ENCODE results near the gene GPSM3. TPM values are rescaled to one million over a fixed set of nuclear protein-coding genes. Genes with fewer than 3 reads are reported as not detected.

GPSM3 gene
- total and polyA plus RNA-seq, 2 experiments from 2014 or later = 4.7 to 5.9 TPM

DNA sequence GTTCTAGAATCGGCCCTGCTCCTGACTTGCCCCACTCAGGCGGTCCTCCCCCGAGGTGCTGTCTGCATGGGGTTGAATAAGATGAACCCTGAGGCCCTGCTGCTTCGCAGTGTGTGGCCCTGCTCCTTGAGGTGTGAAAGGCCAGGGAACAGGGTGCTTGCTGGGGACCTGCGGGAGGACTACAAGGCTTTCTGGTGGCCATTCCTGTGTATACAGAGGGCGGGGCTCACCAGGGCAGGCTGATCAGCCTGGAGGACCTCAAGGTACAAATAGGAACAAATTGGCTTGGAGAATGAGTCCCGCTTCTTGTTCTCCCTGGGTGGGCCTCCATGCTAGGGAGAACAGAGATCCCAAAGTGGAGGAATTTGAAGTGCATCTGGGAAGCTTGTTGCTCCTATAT lies 25.7 kb upstream of the GPSM3 start:
- Histone ChIP-seq H3K4me1 (ENCODE audit: insufficient read depth) (no peaks in the 10 kb centered on the region), H3F3A (replicated peaks; ENCODE audit: low read depth) (no peaks in the 10 kb centered on the region), H3K4me3 (no peak overlapping the region), H3K79me2 (replicated peaks; ENCODE audit: insufficient read depth) (no peaks in the 10 kb centered on the region), H3K36me3 (ENCODE audit: insufficient read depth) (no peaks in the 10 kb centered on the region), H2AFZ (no peak overlapping the region), H3K27me3 (ENCODE audit: insufficient read depth) (no peaks in the 10 kb centered on the region), H3K27ac (ENCODE audit: low read depth) (no peak overlapping the region), H3K4me2 (no peak overlapping the region), H3K9me2 (ENCODE audit: insufficient read depth) (0 out of 2 replicates have a peak, but pooled peaks cover 3% of the 10 kb centered on the region), H4K20me1 (replicated peaks; ENCODE audit: insufficient read depth) (no peaks in the 10 kb centered on the region)
- H3K36me3 Mint-ChIP-seq (ENCODE audit: low read depth) = no peaks in the 10 kb centered on the region
- H3K9me3 Mint-ChIP-seq = no peaks in the 10 kb centered on the region; the same call in 2 of the 3 replicates
- no peak overlapping the region for H3K27ac Mint-ChIP-seq
- H3K4me1 Mint-ChIP-seq = no peaks in the 10 kb centered on the region
- DNase-seq (ENCODE audit: low spot score) = no peak
- no peak overlapping the region for H3K4me3 Mint-ChIP-seq
- TF ChIP-seq ZNF462 (CRISPR knock-in tag; IDR thresholded peaks at IDR 0.05) (no peak), STAT1 (IDR thresholded peaks at IDR 0.05; ENCODE audit: unreplicated experiment) (no peak), EZH2phosphoT487 (IDR thresholded peaks at IDR 0.05; ENCODE audit: unreplicated experiment) (no peak), ZNF331 (CRISPR knock-in tag; IDR thresholded peaks at IDR 0.05; ENCODE audit: low read depth) (no peak), CREB1 (CRISPR knock-in tag; IDR thresholded peaks at IDR 0.05; ENCODE audit: low read depth) (no peak), ETS1 (IDR thresholded peaks at IDR 0.05) (no peak), NANOG (IDR thresholded peaks at IDR 0.05; ENCODE audit: borderline replicate concordance) (no peak), JUNB (IDR thresholded peaks at IDR 0.05; ENCODE audit: unreplicated experiment) (no peak), REST (IDR thresholded peaks at IDR 0.05; ENCODE audit: unreplicated experiment) (no peak), CTCF (conservative IDR thresholded peaks at IDR 0.05; ENCODE audit: low read depth in 2 of 2) (no peak), POLR2AphosphoS5 (IDR thresholded peaks at IDR 0.05; ENCODE audit: low read depth) (no peak), EZH2 (IDR thresholded peaks at IDR 0.05; ENCODE audit: low read depth, unreplicated experiment) (no peak), ZNF114 (CRISPR knock-in tag; IDR thresholded peaks at IDR 0.05) (no peak)
- no peak for ATAC-seq
- peaks cover 13% of the 10 kb centered on the region for H3K27me3 Mint-ChIP-seq (ENCODE audit: insufficient read depth, low read depth, poor library complexity)
